RWPE1 (cell line): Measurements from ENCODE around the gene FCER1G.

Experiments
- CTCF ChIA-PET: fragments of 350-600 bp; sonication (Branson Sonifier 250); formaldehyde crosslinking; extraction: SDS; loops from one replicate; lab custom pipeline; 2021; lab: Yijun Ruan, JAX
- POLR2A ChIA-PET: fragments of 400-600 bp; formaldehyde crosslinking; extraction: SDS; loops from one replicate; lab custom pipeline; 2020; ENCODE audit warnings: antibody characterized with exemption; ENCODE audit not compliant: low non-redundant PET; lab: Yijun Ruan, JAX
- DNase-seq: peaks from one replicate; pipeline ENCODE4 v3.0.0; 2012; ENCODE audit warnings: low spot score
- H3K27ac ChIP-seq: fragments of 450-650 bp; 2 replicates; pipeline ENCODE4 v1.5.1; 2017
- TF ChIP-seq, protein P1 (sequence below): fragments of 450-650 bp; conservative IDR thresholded peaks from 2 replicates; pipeline ENCODE4 v1.5.1; 2017; ENCODE audit warnings: low read depth, mild to moderate bottlenecking

The FCER1G gene

DNA sequence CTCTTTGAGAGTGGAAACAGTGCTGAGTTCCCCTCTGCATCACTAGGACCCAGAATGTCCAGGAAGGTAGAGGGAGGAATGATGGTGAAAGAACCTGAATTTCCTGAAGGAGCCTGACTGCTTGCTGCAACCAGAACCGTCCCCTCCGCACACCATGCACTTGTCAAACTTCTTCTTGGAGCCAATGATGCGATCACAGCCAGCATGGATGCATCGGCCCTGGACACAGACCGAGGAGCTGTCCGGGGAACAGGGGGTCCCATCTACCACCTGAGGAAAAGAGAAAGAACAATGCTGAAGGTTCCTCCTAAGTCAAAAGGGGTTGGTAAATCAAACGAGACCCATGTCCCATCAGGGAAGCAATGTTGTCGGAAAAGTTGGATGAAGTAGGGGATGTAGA is 23.1 kb upstream of the FCER1G start:
- POLR2A ChIA-PET: no interaction called here
- H3K27ac ChIP-seq: no peak overlapping the region

DNA sequence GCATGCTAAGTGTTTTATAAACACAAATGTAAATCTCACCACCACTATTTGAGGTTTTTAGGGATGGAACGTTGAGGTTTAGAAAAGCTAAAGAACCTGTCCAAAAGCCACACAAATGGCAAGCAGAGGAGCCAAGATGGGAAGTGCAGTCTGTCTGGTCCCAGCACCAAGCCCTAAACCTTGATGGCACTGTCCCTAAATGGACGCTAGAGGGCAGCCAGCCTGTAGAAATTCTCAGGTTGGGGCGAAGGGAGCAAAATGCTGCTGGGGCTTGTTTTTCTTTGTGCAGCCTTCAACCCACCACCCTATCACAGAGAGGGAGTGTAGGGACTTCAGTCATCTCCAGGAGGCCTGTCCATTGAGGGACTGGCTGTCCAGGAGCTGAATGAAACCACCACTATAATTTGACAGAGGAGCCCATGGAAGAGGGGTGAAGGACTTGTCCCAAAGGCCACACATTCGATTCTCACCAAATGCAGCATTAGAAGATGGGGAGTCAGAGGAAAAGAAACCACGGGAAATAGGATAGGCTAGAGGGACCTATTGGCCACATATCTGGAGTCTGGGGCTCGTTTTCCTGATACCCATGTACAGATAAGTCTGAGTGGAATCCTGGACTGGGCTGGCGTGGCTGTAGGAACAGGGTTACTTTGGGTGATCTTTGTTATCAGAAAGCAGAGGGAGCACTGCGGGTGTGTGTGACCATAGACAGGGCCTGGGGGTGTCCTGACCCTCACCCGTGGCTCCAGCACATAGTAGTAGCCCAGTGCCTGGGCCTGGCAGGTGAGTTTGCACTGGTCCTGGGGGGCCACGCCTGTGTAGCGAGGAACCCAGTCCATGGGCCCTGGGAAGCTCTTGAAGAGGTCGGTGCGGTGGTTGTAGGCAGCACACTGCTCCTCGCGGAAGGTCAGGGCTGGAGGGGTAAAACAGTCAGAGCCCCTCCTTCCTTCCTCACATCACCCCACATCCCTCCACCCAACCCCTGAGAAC is 22.3 kb upstream of the FCER1G start:
- ChIA-PET POLR2A (no interaction called here), CTCF (interaction anchor here (0.6 to 1.8 kb wide), 10 partner anchors 10 to 208 kb away, joined by 3 to 4 read pairs (median 3); partner anchors contain the start of genes NDUFS2, PPOX and TOMM40L)
- DNase-seq: peak; percentile 78
- peak overlapping the region; percentile 10; the same call in 1 of the 2 replicates for H3K27ac ChIP-seq
- TF ChIP-seq, protein P1, sequence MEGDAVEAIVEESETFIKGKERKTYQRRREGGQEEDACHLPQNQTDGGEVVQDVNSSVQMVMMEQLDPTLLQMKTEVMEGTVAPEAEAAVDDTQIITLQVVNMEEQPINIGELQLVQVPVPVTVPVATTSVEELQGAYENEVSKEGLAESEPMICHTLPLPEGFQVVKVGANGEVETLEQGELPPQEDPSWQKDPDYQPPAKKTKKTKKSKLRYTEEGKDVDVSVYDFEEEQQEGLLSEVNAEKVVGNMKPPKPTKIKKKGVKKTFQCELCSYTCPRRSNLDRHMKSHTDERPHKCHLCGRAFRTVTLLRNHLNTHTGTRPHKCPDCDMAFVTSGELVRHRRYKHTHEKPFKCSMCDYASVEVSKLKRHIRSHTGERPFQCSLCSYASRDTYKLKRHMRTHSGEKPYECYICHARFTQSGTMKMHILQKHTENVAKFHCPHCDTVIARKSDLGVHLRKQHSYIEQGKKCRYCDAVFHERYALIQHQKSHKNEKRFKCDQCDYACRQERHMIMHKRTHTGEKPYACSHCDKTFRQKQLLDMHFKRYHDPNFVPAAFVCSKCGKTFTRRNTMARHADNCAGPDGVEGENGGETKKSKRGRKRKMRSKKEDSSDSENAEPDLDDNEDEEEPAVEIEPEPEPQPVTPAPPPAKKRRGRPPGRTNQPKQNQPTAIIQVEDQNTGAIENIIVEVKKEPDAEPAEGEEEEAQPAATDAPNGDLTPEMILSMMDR: peak; percentile 93

More for the DNA sequence above, 23.1 kb upstream of the FCER1G start:
- TF ChIP-seq, protein P1: no peak
- no peak for DNase-seq
- CTCF ChIA-PET: interaction anchor here (0.6 to 1.3 kb wide), 6 partner anchors 10 to 207 kb away, joined by 3 to 4 read pairs (median 3); partner anchors contain the start of gene NDUFS2

DNA sequence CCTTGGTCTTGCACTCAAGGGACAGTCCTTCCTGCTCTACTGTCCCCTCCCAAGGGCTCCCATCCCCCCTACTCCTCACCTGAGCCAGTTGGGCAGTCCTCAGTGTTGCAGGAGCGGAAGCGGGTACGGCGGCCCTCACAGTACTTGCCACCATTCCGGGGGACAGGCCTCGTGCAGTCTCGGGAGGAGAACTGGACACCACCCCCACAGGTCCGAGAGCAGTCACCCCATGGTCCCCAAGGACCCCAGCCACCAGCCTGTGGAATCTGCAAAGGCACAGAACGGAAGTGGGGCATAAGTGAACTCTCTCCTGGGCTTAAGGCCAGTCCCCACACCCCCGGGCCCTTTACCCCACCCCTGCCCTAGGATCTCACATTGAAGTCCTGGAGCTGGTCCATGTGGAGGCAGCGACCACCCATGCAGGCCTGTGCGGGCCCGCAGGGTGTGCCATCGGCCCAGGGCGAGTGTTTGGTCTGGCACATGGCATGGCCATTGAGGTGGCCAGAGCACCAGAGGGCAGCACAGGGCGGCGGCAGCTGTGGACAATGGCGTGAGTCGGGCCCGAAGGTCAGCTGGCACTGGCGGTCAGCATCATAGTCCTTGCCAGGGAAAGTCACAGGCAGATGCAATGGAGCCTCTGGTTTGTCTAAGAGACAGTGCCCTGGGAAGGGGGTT is 21.4 kb upstream of the FCER1G start:
- no peak for DNase-seq
- peak overlapping the region; percentile 10; the same call in 1 of the 2 replicates for H3K27ac ChIP-seq
- TF ChIP-seq, protein P1: no peak
- ChIA-PET POLR2A (no interaction called here), CTCF (interaction anchor here (0.6 to 1.8 kb wide), 5 partner anchors 28 to 189 kb away, joined by 3 to 5 read pairs (median 4); partner anchors contain the start of genes PPOX and TOMM40L)

DNA sequence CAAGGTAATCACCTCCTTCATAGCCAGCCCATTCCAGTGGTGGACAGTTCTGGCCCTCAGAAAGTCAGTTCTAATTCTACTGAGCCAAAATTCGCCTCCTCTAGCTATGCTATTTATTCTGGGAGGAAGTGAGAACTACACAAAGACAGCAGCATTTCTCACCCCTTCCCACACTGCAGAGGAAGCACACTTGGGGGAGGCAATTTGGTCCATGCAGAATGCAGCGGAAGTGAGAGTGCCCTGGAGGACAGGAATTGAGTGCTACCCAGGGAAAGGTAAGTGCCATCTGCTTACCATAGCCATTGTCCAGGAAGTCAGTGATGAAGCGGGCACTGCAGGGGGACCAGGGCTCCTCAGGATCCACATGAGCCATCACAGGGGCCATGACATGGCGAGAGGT is 19.9 kb upstream of the FCER1G start:
- H3K27ac ChIP-seq: no peak overlapping the region

DNA sequence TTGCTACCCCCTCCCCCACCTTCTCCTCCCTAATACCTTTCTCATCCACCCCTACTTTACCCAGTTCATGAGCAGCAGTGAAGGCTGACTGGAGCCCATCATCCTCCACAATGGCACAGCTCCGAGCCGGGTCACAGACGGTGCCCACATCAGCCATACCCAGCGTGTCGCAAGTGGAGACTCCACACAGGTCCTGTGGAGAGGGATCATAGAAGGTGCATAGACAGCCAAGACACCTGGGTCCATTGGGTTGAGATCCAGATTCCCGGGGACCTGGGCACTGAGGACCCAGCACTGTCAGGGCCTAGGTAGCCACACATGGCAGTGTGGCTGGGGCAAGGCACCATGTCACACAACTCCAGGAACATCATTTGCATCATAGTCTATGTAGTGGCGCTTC is 19.0 kb upstream of the FCER1G start:
- CTCF ChIA-PET: no interaction called here
- TF ChIP-seq, protein P1: no peak
- H3K27ac ChIP-seq: no peak overlapping the region
- DNase-seq: no peak
- POLR2A ChIA-PET: no interaction called here

More for the DNA sequence above, 19.9 kb upstream of the FCER1G start:
- TF ChIP-seq, protein P1: no peak
- no peak for DNase-seq
- CTCF ChIA-PET: no interaction called here
- POLR2A ChIA-PET: no interaction called here
